Transverse colon (tissue), 3 donors: ENCODE results near the gene PXYLP1.

Source experiments
- EP300 ChIP-seq: sonication (generic); formaldehyde crosslinking; IDR thresholded peaks from one replicate; pipeline ENCODE4 v1.6.1; 2017; ENCODE audit warnings: antibody characterized with exemption, low read depth
- POLR2A ChIP-seq: fragments of 450-650 bp; IDR thresholded peaks from one replicate; pipeline ENCODE4 v1.6.1; 2016; ENCODE audit warnings: antibody characterized with exemption, mild to moderate bottlenecking, moderate library complexity
- TF ChIP-seq, protein P1 (sequence below), 5 experiments: fragments of 200-600 bp in 3 of 5; fragments of 450-650 bp in 2 of 5; sonication (generic) in 3 of 5; IDR thresholded peaks; 1 replicate in 2 of 5; 2 replicates in 3 of 5; pipeline ENCODE4 v1.5.1; 2016 to 2017; ENCODE audit warnings: antibody characterized with exemption in 5 of 5, inconsistent platforms in 3 of 5, mild to moderate bottlenecking in 2 of 5, moderate library complexity in 1 of 5

DNA sequence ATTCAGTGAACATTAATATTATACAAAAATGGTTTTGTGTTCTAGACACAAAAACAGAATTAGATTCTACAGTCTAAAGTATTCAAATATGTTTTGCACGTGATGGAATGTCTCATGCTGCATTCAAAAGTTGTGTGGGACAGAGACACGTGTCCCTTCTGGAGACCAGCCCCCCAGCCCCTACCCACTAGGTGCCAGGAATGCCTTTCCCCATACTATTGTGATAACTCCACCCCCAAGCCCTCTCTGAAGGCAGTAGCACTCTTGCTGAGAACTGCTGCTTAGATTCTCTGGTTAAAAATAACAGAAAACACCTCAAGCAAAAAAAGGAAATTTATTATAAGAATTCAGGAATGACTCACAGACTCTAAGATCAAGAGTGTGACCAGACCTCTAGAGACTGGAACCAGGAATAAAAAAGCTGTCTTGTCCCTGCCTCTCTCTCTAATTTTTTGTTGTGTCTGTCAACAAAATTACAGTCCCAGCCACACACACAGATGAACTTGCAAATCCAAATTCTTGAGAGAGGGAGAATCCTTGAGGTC, 57.7 kb downstream of the PXYLP1 start:
- TF ChIP-seq, protein P1, sequence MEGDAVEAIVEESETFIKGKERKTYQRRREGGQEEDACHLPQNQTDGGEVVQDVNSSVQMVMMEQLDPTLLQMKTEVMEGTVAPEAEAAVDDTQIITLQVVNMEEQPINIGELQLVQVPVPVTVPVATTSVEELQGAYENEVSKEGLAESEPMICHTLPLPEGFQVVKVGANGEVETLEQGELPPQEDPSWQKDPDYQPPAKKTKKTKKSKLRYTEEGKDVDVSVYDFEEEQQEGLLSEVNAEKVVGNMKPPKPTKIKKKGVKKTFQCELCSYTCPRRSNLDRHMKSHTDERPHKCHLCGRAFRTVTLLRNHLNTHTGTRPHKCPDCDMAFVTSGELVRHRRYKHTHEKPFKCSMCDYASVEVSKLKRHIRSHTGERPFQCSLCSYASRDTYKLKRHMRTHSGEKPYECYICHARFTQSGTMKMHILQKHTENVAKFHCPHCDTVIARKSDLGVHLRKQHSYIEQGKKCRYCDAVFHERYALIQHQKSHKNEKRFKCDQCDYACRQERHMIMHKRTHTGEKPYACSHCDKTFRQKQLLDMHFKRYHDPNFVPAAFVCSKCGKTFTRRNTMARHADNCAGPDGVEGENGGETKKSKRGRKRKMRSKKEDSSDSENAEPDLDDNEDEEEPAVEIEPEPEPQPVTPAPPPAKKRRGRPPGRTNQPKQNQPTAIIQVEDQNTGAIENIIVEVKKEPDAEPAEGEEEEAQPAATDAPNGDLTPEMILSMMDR (IDR thresholded peaks at IDR 0.05): no peak
- TF ChIP-seq EP300: no peak
- TF ChIP-seq POLR2A: no peak
